ENCODE measurements around the gene COPG1.
A peak's percentile ranks its signal among the peaks of the same experiment; 100 is the strongest.

The COPG1 gene

DNA sequence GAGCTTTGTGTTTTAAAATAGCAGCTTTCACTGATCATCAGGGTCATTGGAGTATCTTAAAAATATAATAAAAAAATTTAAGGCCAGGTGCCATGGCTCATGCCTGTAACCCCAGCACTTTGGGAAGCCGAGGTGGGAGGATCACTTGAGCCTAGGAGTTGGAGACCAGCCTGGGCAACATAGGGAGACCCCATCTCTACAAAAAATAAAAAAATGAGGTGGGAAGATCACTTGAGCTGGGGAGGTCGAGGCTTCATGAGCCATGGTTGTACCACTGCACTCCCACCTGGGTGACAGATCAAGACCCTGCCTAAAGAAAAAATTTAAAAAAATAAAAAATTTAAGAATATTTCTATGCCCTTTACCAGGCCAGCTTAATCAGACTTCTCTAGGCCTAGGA, 30.8 kb downstream of the COPG1 start:
- DNase-seq (ENCODE audit: low spot score), result no peak

GRCh38 chr3:129281726-129282125, 32.3 kb downstream of the COPG1 start:
- no peak for DNase-seq (ENCODE audit: low spot score)

GRCh38 chr3:129282727-129283327, 33.4 kb downstream of the COPG1 start:
- no peak for DNase-seq (ENCODE audit: low spot score)

DNA sequence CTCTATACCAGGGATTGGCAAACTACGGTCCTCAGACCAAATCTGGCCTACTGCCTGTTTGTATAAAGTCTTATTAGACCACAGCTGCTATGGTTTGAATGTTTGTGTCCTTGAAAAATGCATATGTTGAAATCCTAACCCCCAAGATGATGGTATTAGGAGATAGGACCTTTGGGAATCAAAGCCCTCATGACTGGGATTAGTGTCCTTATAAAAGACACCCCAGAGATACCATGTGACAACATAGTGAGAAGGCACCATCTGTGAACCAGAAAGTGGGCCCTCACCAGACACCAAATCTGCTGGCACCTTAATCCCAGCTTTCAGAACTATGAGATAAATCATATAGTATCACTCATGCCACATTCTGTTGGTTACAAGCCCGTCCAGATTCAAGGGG, 36.7 kb downstream of the COPG1 start:
- no peak for DNase-seq (ENCODE audit: low spot score)

DNA sequence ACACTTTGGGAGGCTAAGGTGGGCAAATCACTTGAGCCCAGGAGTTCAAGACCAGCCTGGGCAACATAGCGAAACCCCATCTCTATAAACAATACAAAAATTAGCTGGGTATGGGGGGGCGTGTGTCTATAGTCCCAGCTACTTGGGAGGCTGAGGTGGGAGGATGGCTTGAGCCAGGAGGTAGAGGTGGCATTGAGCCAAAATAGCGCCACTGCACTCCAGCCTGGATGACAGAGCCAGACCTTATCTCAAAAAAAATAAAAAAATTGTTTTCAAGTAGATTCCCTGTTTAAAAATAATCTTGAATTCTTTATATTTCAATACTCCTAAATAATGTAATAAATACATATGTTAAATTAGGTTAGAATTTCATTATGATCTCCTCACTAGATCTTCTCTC, 39.0 kb downstream of the COPG1 start:
- DNase-seq (ENCODE audit: low spot score), result no peak

DNA sequence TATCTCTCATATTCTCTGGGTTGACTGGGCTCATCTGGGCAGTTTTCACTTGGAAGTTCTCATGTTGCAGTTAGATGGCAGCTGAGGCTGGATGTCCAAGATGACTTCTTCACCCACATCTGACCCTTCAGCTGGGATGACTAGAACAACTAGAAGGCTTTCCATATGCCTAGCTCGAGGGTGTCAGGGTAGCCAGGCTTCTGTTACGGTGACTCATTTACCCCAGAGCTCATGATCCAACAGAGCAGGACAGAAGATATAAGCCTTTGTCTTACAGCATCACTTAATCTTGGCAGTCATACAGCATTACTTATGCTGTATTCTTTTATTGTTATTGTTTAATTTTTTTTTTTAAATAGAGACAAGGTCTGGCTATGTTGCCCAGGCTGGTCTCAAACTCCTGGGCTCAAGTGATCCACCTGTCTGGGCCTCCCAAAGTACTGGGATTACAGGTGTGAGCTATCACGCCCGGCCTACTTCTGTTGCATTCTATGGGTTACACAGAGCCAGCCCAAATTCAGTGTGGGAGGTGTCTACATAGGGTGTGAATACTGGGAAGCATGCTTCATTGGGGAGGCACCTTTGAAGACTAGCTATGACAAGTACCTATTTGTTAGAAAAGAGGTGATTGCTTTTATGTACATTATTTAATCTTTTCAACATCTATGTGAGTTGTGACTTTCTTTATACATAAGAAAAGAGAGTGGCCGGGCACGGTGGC, 40.0 kb downstream of the COPG1 start:
- DNase-seq (ENCODE audit: low spot score), result peak; percentile 74

GRCh38 chr3:129291236-129291886, 42.0 kb downstream of the COPG1 start:
- peak; percentile 63 for DNase-seq (ENCODE audit: low spot score)

- no peak for DNase-seq (ENCODE audit: low spot score)
Measured at GRCh38 chr3:129295286-129295685, 45.9 kb downstream of the COPG1 start.

- no peak for DNase-seq (ENCODE audit: low spot score)
Measured at GRCh38 chr3:129304146-129304961, 54.9 kb downstream of the COPG1 start.

- DNase-seq (ENCODE audit: low spot score), result no peak
Measured at GRCh38 chr3:129304962-129305222, 55.5 kb downstream of the COPG1 start.

GRCh38 chr3:129305592-129306091, 56.2 kb downstream of the COPG1 start:
- no peak for DNase-seq (ENCODE audit: low spot score)

- no peak for DNase-seq (ENCODE audit: low spot score)
Measured at GRCh38 chr3:129308636-129309035, 59.2 kb downstream of the COPG1 start.

GRCh38 chr3:129310111-129311011, 61.0 kb downstream of the COPG1 start:
- DNase-seq (ENCODE audit: low spot score), result no peak

- DNase-seq (ENCODE audit: low spot score), result no peak
Measured at GRCh38 chr3:129311054-129311902, 61.9 kb downstream of the COPG1 start.

DNA sequence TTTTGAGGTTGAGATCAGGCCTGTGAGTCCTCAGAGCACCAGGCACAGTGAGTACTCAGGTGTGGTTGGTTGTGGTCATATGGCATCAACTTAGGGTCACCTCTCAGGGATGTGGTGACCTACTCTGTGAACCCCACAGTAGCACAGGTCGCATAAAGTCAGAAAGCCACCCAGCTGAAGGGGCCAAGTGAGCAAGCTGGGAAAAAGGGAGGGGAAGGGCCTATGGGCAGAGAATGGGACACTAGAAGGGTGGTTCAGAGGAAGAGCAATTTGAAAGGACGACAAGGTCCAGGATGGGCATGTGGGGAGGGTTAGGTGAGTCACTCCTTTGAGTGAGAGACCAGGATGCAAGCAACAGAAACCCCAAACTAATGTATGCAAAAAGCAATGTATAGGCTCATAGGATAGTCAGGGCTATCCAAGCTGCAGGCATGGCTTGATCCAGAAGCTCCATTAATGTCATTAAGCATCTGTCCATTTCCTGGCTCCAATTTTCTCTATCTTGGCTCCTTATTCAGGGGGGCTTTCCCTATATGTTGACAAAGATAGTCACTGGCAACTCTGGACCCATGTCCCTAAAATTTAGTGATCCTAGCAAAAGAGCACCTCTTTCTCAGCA, 62.7 kb downstream of the COPG1 start:
- no peak for DNase-seq (ENCODE audit: low spot score)

GRCh38 chr3:129312671-129313414, 63.4 kb downstream of the COPG1 start:
- DNase-seq (ENCODE audit: low spot score), result no peak

DNA sequence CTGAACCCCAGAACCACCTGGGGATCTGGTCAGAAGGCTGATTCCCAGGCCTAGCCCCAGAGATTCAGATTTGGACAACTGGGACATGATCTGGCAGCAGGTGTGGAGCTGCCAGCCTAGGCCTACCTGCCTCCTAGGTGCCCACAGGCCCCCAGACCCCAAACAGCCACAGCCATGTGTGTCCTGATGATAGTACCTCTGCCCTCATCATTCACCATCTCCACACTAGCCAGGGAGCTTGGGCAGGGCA, 63.9 kb downstream of the COPG1 start:
- DNase-seq (ENCODE audit: low spot score), result no peak

- no peak for DNase-seq (ENCODE audit: low spot score)
Measured at GRCh38 chr3:129313665-129314385, 64.4 kb downstream of the COPG1 start.
